ENCODE measurements around the gene ACR. TPM values are rescaled to one million over a fixed set of nuclear protein-coding genes. Genes with fewer than 3 reads are reported as not detected.

The ACR gene
- total and polyA plus RNA-seq, 10 of the 15 experiments (the other 5 are each of a cell fraction or from before 2014, with no cell fraction given): not detected

DNA sequence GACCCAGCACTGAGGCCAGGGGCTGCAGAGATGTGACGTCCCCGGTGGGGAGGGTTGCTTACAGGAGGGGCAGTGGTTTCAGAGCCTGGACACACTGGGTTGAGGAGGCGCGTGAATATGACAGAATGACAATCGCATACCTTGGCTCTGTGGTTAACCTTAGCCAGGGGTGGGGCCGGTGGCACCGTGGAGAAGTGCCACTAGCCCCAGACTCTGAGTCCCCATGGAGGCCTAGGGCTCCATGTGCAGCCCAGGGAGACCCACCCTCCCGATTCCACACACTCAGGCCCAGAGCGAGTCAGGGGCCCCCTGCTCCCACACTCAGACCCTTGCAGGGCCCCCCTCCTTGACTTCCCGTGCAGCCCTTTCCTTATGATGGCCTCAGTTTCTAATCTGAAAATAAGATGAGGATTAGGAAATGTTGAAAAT, 3.6 kb upstream of the ACR start:
- Histone ChIP-seq H3K36me3 (ENCODE audit: control insufficient read depth in 2 of 2, insufficient read depth in 2 of 2, low read length in 1 of 2) (no peaks in the 10 kb centered on the region), H2AFZ (ENCODE audit: control insufficient read depth, low read depth, low read length) (no peak overlapping the region), H3K4me3 (no peak overlapping the region), H3K4me2 (ENCODE audit: control insufficient read depth, insufficient read depth) (no peak overlapping the region), H4K20me1 (ENCODE audit: control insufficient read depth, insufficient read depth) (no peaks in the 10 kb centered on the region), H3K79me2 (ENCODE audit: control insufficient read depth, insufficient read depth, low read length) (no peaks in the 10 kb centered on the region), H3K4me1 (ENCODE audit: control insufficient read depth, insufficient read depth, low read length) (no peaks in the 10 kb centered on the region), H3K9me3 (replicated peaks; ENCODE audit: control insufficient read depth, insufficient read depth, low read length) (no peaks in the 10 kb centered on the region), H3K27me3 (replicated peaks in 1 of 2; ENCODE audit: control insufficient read depth in 2 of 2, insufficient read depth in 2 of 2, low read length in 1 of 2) (no peaks in the 10 kb centered on the region; a peak in 3 of 4 replicates), H3K9ac (ENCODE audit: control insufficient read depth, insufficient read depth, low read length) (no peak overlapping the region), H3K27ac (ENCODE audit: control insufficient read depth, insufficient read depth) (no peak overlapping the region)
- FAIRE-seq (no peak), DNase-seq (ENCODE audit: low read depth, low spot score) (no peak), ATAC-seq (no peak)
- in situ Hi-C loops (cut with MboI): no loop called here
- SMC1A ChIA-PET (ENCODE audit: uncharacterized antibody, unreplicated experiment): no interaction called here
- CTCF ChIA-PET: no interaction called here
- POLR2A ChIA-PET: interaction anchor here (0.5 kb wide), 1 partner anchor 352 kb away, joined by 3 read pairs; no protein-coding TSS in a partner anchor
- RAD21 ChIA-PET (ENCODE audit: unreplicated experiment): no interaction called here
- BruUV-seq (replicated peaks): no TSS peak
- intact Hi-C loops (cut with micrococcal nuclease; ENCODE audit: unreplicated experiment): no loop called here
- WGBS (ENCODE audit: insufficient coverage, insufficient replicate concordance, low lambda C conversion rate, missing lambda C conversion rate): 33% methylated on average over 9 of the region's 10 CpGs
- no peak for TF ChIP-seq USF2 (IDR thresholded peaks at IDR 0.05; ENCODE audit: borderline replicate concordance, low read depth, low read length)
- TF ChIP-seq RAD21 (IDR thresholded peaks at IDR 0.05; ENCODE audit: insufficient read depth, low read depth, low read length): no peak
- no peak for TF ChIP-seq EED (IDR thresholded peaks at IDR 0.05; ENCODE audit: low read depth)
- TF ChIP-seq, protein P1, sequence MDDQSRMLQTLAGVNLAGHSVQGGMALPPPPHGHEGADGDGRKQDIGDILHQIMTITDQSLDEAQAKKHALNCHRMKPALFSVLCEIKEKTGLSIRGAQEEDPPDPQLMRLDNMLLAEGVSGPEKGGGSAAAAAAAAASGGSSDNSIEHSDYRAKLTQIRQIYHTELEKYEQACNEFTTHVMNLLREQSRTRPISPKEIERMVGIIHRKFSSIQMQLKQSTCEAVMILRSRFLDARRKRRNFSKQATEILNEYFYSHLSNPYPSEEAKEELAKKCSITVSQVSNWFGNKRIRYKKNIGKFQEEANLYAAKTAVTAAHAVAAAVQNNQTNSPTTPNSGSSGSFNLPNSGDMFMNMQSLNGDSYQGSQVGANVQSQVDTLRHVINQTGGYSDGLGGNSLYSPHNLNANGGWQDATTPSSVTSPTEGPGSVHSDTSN (IDR thresholded peaks at IDR 0.05; ENCODE audit: insufficient replicate concordance, low read depth, low read length): no peak
